ENCODE measurements around the gene NFKB2.

NFKB2 gene

GRCh38 chr10:102408131-102408727 is 12.7 kb downstream of the NFKB2 start:
- Histone ChIP-seq H3K27ac (no peak overlapping the region), H3K4me3 (peak overlapping the region; percentile 69)
- DNase-seq (ENCODE audit: low spot score), result no peak
- TF ChIP-seq CTCF (IDR thresholded peaks at IDR 0.05), result no peak

- TF ChIP-seq CTCF (IDR thresholded peaks at IDR 0.05), result no peak
- DNase-seq (ENCODE audit: low spot score), result no peak
- H3K4me3 ChIP-seq, result peak overlapping the region; percentile 69
- H3K27ac ChIP-seq, result no peak overlapping the region
Measured at GRCh38 chr10:102408728-102409603, 13.5 kb downstream of the NFKB2 start.

GRCh38 chr10:102409604-102410428 is 14.3 kb downstream of the NFKB2 start:
- Histone ChIP-seq H3K27ac (no peak overlapping the region), H3K4me3 (peak overlapping the region; percentile 69)
- no peak for TF ChIP-seq CTCF (IDR thresholded peaks at IDR 0.05)
- DNase-seq (ENCODE audit: low spot score), result no peak

- Histone ChIP-seq H3K27ac (no peak overlapping the region), H3K4me3 (peak overlapping the region; percentile 52)
- TF ChIP-seq CTCF (IDR thresholded peaks at IDR 0.05), result no peak
- DNase-seq (ENCODE audit: low spot score), result no peak
Measured at GRCh38 chr10:102410429-102411073, 15.0 kb downstream of the NFKB2 start.

- DNase-seq (ENCODE audit: low spot score), result no peak
- no peak for TF ChIP-seq CTCF (IDR thresholded peaks at IDR 0.05)
- Histone ChIP-seq H3K4me3 (no peak overlapping the region), H3K27ac (no peak overlapping the region)
Measured at GRCh38 chr10:102411341-102412255, 16.1 kb downstream of the NFKB2 start.

GRCh38 chr10:102412293-102412692 is 16.8 kb downstream of the NFKB2 start:
- Histone ChIP-seq H3K4me3 (no peak overlapping the region), H3K27ac (no peak overlapping the region)
- no peak for DNase-seq (ENCODE audit: low spot score)
- no peak for TF ChIP-seq CTCF (IDR thresholded peaks at IDR 0.05)

All from coronary artery (tissue), 2 donors.